B cell (primary cell): Measurements from ENCODE around the gene MAPT. TPM values are rescaled to one million over a fixed set of nuclear protein-coding genes. Genes with fewer than 3 reads are reported as not detected.

ENCODE experiments used
- ATAC-seq: fragments of 200-7000 bp; cut with Tn5 transposase; one replicate; pipeline ENCODE4 v1.10.0; 2021; ENCODE audit warnings: low read depth, mild to moderate bottlenecking, moderate number of reproducible peaks, moderate library complexity
- CTCF ChIA-PET: fragments of 350-600 bp; sonication (Branson Sonifier 250); formaldehyde crosslinking; loops from one replicate; lab custom pipeline; 2021; ENCODE audit warnings: antibody characterized with exemption, inconsistent platforms; lab: Charles Lee
- POLR2A ChIA-PET: fragments of 350-600 bp; sonication (Branson Sonifier 250); formaldehyde crosslinking; loops from one replicate; lab custom pipeline; 2021; ENCODE audit warnings: antibody characterized with exemption; lab: Charles Lee
- DNase-seq: peaks from one replicate; pipeline ENCODE4 v3.0.0; 2013
- H2AFZ ChIP-seq: 2 replicates; pipeline ENCODE4 v1.6.1; 2012; ENCODE audit warnings: mild to moderate bottlenecking, low read depth, low read length; ENCODE audit not compliant: insufficient read depth, poor library complexity, severe bottlenecking
- H3K27ac ChIP-seq, 2 donors: 1 replicate in 1 of 2; 2 replicates in 1 of 2; pipeline ENCODE4 v1.5.1; 2012 to 2013; ENCODE audit warnings: low read length in 2 of 2, mild to moderate bottlenecking in 2 of 2, moderate library complexity in 1 of 2
- H3K27me3 ChIP-seq, 4 experiments: fragments of 200-600 bp in 1 of 4; sonication (generic) in 1 of 4; replicated peaks in 1 of 4; 1 replicate in 2 of 4; 2 replicates in 2 of 4; pipeline versions ENCODE4 v1.6.1 to v1.7.0; 2013 to 2016; ENCODE audit warnings: low read length in 3 of 4, mild to moderate bottlenecking in 2 of 4, mixed read lengths in 1 of 4, moderate library complexity in 1 of 4; ENCODE audit not compliant: insufficient read depth in 4 of 4, control insufficient read depth in 3 of 4; ENCODE audit errors: control extremely low read depth in 1 of 4
- H3K36me3 ChIP-seq, 2 experiments: replicated peaks in 1 of 2; 1 replicate in 1 of 2; 2 replicates in 1 of 2; pipeline versions ENCODE4 v1.6.1 to v1.7.1; 2013; ENCODE audit warnings: low read length in 1 of 2; ENCODE audit not compliant: insufficient read depth in 2 of 2, control insufficient read depth in 1 of 2; ENCODE audit errors: control extremely low read depth in 1 of 2, extremely low read depth in 1 of 2
- H3K4me1 ChIP-seq, 2 donors: fragments of 200-600 bp in 1 of 2; sonication (generic) in 1 of 2; 1 replicate in 1 of 2; 2 replicates in 1 of 2; pipeline versions ENCODE4 v1.5.1 to v1.6.1; 2013 to 2017; ENCODE audit warnings: low read length in 2 of 2; ENCODE audit not compliant: control insufficient read depth in 2 of 2, insufficient read depth in 2 of 2
- H3K4me2 ChIP-seq: replicated peaks from 2 replicates; pipeline ENCODE3; 2012; ENCODE audit warnings: mild to moderate bottlenecking, low read depth, low read length; ENCODE audit not compliant: poor library complexity, severe bottlenecking
- H3K4me3 ChIP-seq, 5 experiments: fragments of 200-600 bp in 1 of 5; sonication (generic) in 1 of 5; 1 replicate in 3 of 5; 2 replicates in 2 of 5; pipeline versions ENCODE4 v1.5.1 to v1.7.0; 2011 to 2016; ENCODE audit warnings: low read length in 4 of 5, mild to moderate bottlenecking in 4 of 5, low read depth in 2 of 5, control low read depth in 1 of 5, moderate library complexity in 1 of 5; ENCODE audit not compliant: insufficient read depth in 1 of 5; ENCODE audit errors: control extremely low read depth in 1 of 5, extremely low read depth in 1 of 5
- H3K79me2 ChIP-seq: fragments of 200-600 bp; sonication (generic); one replicate; pipeline ENCODE4 v1.6.0; 2016; ENCODE audit warnings: low read length; ENCODE audit not compliant: control insufficient read depth, insufficient read depth
- H3K9ac ChIP-seq: fragments of 200-600 bp; sonication (generic); 2 replicates; pipeline ENCODE4 v1.6.1; 2017; ENCODE audit warnings: mild to moderate bottlenecking, low read length, moderate library complexity
- H3K9me3 ChIP-seq, 3 donors: one replicate each; pipeline versions ENCODE4 v1.6.1 to v1.7.1; 2013; ENCODE audit warnings: low read length in 2 of 3; ENCODE audit not compliant: control insufficient read depth in 2 of 3, insufficient read depth in 1 of 3; ENCODE audit errors: control extremely low read depth in 1 of 3
- H4K20me1 ChIP-seq: 2 replicates; pipeline ENCODE4 v1.6.0; 2012; ENCODE audit warnings: mild to moderate bottlenecking, low read length; ENCODE audit not compliant: insufficient read depth, control insufficient read depth, poor library complexity, severe bottlenecking
- H3K27ac Mint-ChIP-seq: one replicate; pipeline ENCODE4 v1.8.0; 2021; ENCODE audit warnings: mixed read lengths
- H3K27me3 Mint-ChIP-seq: one replicate; pipeline ENCODE4 v1.8.0; 2021; ENCODE audit warnings: mixed read lengths
- H3K4me1 Mint-ChIP-seq: one replicate; pipeline ENCODE4 v1.8.0; 2021; ENCODE audit warnings: mixed read lengths
- H3K4me3 Mint-ChIP-seq: one replicate; pipeline ENCODE4 v1.8.0; 2021; ENCODE audit warnings: mixed read lengths
- H3K9me3 Mint-ChIP-seq: one replicate; pipeline ENCODE4 v1.8.0; 2022; ENCODE audit warnings: mixed read lengths; ENCODE audit not compliant: insufficient read depth
- CTCF ChIP-seq: fragments of 200-600 bp; IDR thresholded peaks from one replicate; pipeline ENCODE4 v1.8.0; 2022; ENCODE audit warnings: antibody characterized with exemption, mild to moderate bottlenecking
- EZH2 ChIP-seq: IDR thresholded peaks from 2 replicates; pipeline ENCODE4 v1.6.1; 2012; ENCODE audit warnings: borderline replicate concordance, low read depth, mild to moderate bottlenecking, moderate library complexity, low read length; ENCODE audit not compliant: insufficient read depth, poor library complexity, severe bottlenecking
- WGBS: methylation state at CpG from one replicate; pipeline ENCODE4 v1.1.5; 2013; ENCODE audit warnings: missing lambda C conversion rate; ENCODE audit not compliant: insufficient coverage; 5-methylcytosine and 5-hydroxymethylcytosine counted together
- intact Hi-C: fragments of 100-400 bp; cut with micrococcal nuclease; formaldehyde crosslinking; loops from one replicate; pipeline ENCODE4 v1.10.0; 2022
- polyA plus RNA-seq: library from polyadenylated mRNA; depleted of rRNA; stranded (reverse); fragments of >200 nt; gene quantifications from 2 replicates; pipeline ENCODE4 v1.2.3, GENCODE V29; 2012
- total RNA-seq, 2 donors: library from RNA; stranded (reverse); fragments of 120-200 nt in 1 of 2; gene quantifications; 1 replicate in 1 of 2; 2 replicates in 1 of 2; pipeline versions ENCODE4 v1.2.3 to v1.2.4, GENCODE V29; 2013 to 2022

MAPT gene
- total and polyA plus RNA-seq, 2 donors (not counting 1 experiment from before 2014, with no cell fraction given), result 0.13 to 0.20 TPM

DNA sequence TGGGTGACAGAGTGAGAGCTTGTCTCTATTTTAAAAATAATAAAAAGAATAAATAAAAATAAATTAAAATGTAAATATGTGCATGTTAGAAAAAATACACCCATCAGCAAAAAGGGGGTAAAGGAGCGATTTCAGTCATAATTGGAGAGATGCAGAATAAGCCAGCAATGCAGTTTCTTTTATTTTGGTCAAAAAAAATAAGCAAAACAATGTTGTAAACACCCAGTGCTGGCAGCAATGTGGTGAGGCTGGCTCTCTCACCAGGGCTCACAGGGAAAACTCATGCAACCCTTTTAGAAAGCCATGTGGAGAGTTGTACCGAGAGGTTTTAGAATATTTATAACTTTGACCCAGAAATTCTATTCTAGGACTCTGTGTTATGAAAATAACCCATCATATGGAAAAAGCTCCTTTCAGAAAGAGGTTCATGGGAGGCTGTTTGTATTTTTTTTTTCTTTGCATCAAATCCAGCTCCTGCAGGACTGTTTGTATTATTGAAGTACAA, 113.2 kb downstream of the MAPT start:
- no peaks in the 10 kb centered on the region for H4K20me1 ChIP-seq
- TF ChIP-seq CTCF (no peak), EZH2 (no peak)
- H3K4me2 ChIP-seq, result no peak overlapping the region
- no peak overlapping the region for H3K27ac Mint-ChIP-seq
- H3K27me3 Mint-ChIP-seq, result peaks cover 5% of the 10 kb centered on the region
- H3K79me2 ChIP-seq, result no peaks in the 10 kb centered on the region
- no peak overlapping the region for H3K4me3 ChIP-seq
- peaks cover 0 to 5% (median 0%) of the 10 kb centered on the region in 4 experiments for H3K27me3 ChIP-seq
- no peak overlapping the region for H3K27ac ChIP-seq
- H3K36me3 ChIP-seq, result no peaks in the 10 kb centered on the region
- H2AFZ ChIP-seq, result no peak overlapping the region
- H3K9ac ChIP-seq, result no peak overlapping the region
- no peaks in the 10 kb centered on the region for H3K4me1 Mint-ChIP-seq
- intact Hi-C loops, result no loop called here
- DNase-seq (no peak), ATAC-seq (no peak)
- no peak overlapping the region for H3K4me3 Mint-ChIP-seq
- CTCF ChIA-PET, result interaction anchor here (1.0 kb wide), 1 partner anchor 205 kb away, joined by 3 read pairs; no protein-coding TSS in a partner anchor
- no CpG with 5 or more reads among the region's 2 CpGs for WGBS
- POLR2A ChIA-PET, result no interaction called here
- H3K4me1 ChIP-seq, result peaks cover 0 to 5% of the 10 kb centered on the region in 2 donors
- no peaks in the 10 kb centered on the region for H3K9me3 ChIP-seq
- no peaks in the 10 kb centered on the region for H3K9me3 Mint-ChIP-seq

DNA sequence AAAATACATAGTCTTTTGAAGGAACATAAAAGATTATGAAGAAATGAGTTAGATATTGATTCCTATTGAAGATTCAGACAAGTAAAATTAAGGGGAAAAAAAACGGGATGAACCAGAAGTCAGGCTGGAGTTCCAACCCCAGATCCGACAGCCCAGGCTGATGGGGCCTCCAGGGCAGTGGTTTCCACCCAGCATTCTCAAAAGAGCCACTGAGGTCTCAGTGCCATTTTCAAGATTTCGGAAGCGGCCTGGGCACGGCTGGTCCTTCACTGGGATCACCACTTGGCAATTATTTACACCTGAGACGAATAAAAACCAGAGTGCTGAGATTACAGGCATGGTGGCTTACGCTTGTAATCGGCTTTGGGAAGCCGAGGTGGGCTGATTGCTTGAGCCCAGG, 114.2 kb downstream of the MAPT start:
- Histone ChIP-seq H3K4me3 (no peak overlapping the region), H3K9me3 (no peaks in the 10 kb centered on the region), H3K9ac (no peak overlapping the region), H3K27ac (no peak overlapping the region), H3K36me3 (no peaks in the 10 kb centered on the region), H3K79me2 (no peaks in the 10 kb centered on the region), H3K4me1 (no peaks in the 10 kb centered on the region), H3K4me2 (no peak overlapping the region), H4K20me1 (no peaks in the 10 kb centered on the region), H3K27me3 (peaks cover 0 to 5% (median 0%) of the 10 kb centered on the region in 4 experiments), H2AFZ (no peak overlapping the region)
- ATAC-seq, result no peak
- H3K4me1 Mint-ChIP-seq, result no peaks in the 10 kb centered on the region
- intact Hi-C loops, result no loop called here
- no peak overlapping the region for H3K4me3 Mint-ChIP-seq
- WGBS, result 97% methylated on average over 9 of the region's 9 CpGs
- H3K9me3 Mint-ChIP-seq, result no peaks in the 10 kb centered on the region
- peaks cover 8% of the 10 kb centered on the region for H3K27me3 Mint-ChIP-seq
- H3K27ac Mint-ChIP-seq, result no peak overlapping the region
- ChIA-PET CTCF (no interaction called here), POLR2A (no interaction called here)
- no peak for TF ChIP-seq CTCF
- TF ChIP-seq EZH2, result no peak
- no peak for DNase-seq
